ENCODE data around the gene PAPPA. TPM values are rescaled to one million over a fixed set of nuclear protein-coding genes. Genes with fewer than 3 reads are reported as not detected.

The PAPPA gene
- total RNA-seq, 1 donor from 2014 or later, result 172 TPM

DNA sequence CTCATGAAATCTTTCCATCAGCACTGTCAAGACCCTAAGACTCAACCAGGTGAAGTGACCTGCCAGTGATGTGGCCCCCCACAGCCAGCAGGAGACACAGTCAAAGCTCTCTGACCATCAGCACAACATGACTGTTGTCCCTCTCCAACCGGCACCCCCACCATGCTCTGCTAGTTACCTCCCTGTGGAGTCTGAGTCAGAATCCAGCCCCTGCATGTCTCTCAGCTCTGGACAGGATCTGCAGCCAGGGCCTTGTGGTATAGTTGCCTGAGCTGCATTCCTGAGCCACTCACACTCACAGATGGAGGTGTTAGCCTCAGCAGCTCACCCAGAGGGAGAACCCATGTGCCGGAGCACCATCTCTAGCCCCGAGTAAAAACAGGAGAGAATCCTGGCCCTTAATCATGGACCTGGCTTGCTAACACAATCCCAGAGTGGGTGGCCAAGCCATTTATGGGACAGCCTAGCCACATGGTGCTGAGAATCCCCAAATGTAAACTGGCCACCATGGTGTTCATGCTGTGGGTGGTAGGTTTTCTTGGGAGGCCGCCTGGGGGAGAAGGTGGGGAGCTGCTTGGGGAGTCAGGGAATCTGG is 237.8 kb downstream of the PAPPA start:
- TF ChIP-seq EZH2 (IDR thresholded peaks at IDR 0.05; ENCODE audit: insufficient read depth, low read length), result no peak
- TF ChIP-seq, protein P1, sequence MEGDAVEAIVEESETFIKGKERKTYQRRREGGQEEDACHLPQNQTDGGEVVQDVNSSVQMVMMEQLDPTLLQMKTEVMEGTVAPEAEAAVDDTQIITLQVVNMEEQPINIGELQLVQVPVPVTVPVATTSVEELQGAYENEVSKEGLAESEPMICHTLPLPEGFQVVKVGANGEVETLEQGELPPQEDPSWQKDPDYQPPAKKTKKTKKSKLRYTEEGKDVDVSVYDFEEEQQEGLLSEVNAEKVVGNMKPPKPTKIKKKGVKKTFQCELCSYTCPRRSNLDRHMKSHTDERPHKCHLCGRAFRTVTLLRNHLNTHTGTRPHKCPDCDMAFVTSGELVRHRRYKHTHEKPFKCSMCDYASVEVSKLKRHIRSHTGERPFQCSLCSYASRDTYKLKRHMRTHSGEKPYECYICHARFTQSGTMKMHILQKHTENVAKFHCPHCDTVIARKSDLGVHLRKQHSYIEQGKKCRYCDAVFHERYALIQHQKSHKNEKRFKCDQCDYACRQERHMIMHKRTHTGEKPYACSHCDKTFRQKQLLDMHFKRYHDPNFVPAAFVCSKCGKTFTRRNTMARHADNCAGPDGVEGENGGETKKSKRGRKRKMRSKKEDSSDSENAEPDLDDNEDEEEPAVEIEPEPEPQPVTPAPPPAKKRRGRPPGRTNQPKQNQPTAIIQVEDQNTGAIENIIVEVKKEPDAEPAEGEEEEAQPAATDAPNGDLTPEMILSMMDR (IDR thresholded peaks at IDR 0.05; ENCODE audit: insufficient read depth, low read depth, low read length), result no peak
- DNase-seq (ENCODE audit: low read depth) (peak; percentile 86), FAIRE-seq (peak; percentile 69)
- H3K79me2 ChIP-seq (ENCODE audit: insufficient read depth, low read length), result no peaks in the 10 kb centered on the region
- H3K9me3 Mint-ChIP-seq (ENCODE audit: unreplicated experiment), result peaks cover 3% of the 10 kb centered on the region
- H3K4me1 Mint-ChIP-seq (ENCODE audit: low read depth, unreplicated experiment), result peaks cover 25% of the 10 kb centered on the region
- no peak overlapping the region for H3K4me3 ChIP-seq (ENCODE audit: insufficient read depth, low read depth, low read length)
- H3K27ac Mint-ChIP-seq (ENCODE audit: unreplicated experiment), result peak overlapping the region; percentile 15
- no peak overlapping the region for H2AFZ ChIP-seq (ENCODE audit: low read depth, low read length)
- peaks cover 3% of the 10 kb centered on the region for H3K4me1 ChIP-seq (ENCODE audit: insufficient read depth, low read length)
- peaks cover 48% of the 10 kb centered on the region for H3K36me3 Mint-ChIP-seq (ENCODE audit: low read depth, unreplicated experiment)
- no peak overlapping the region for H3K4me3 Mint-ChIP-seq (ENCODE audit: unreplicated experiment)
- no peak overlapping the region for H3K9ac ChIP-seq (ENCODE audit: low read length)
- no peaks in the 10 kb centered on the region for H3K27me3 ChIP-seq (ENCODE audit: insufficient read depth, low read length)
- no peak overlapping the region for H3K27ac ChIP-seq (ENCODE audit: low read depth, low read length)
- H3K4me2 ChIP-seq (ENCODE audit: low read length), result peak overlapping the region; percentile 19
- no peaks in the 10 kb centered on the region for H3K9me3 ChIP-seq (ENCODE audit: insufficient read depth, low read depth, low read length)
- no peaks in the 10 kb centered on the region for H4K20me1 ChIP-seq (ENCODE audit: insufficient read depth, low read length)
- H3K36me3 ChIP-seq (ENCODE audit: insufficient read depth, low read length), result no peaks in the 10 kb centered on the region
- H3K27me3 Mint-ChIP-seq (ENCODE audit: low read depth, unreplicated experiment), result no peaks in the 10 kb centered on the region

DNA sequence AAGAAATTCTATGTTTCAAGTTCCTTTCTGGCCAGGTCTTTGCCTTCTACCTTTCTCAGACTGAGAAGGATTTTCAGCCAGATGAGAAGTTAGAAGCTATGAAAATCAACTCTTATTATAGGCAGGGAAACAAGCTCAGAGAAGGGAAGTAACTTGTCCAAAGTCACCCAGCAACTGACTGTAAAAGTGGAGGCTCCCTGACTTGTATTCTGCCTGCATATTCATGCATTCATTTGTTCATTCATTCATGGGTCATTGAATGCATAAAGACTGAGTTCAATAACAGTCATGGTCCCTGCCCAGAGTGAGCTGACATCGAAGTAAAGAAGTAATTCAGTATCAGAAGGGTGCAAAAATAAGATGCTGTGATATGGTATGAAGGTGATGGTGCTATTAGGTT is 239.6 kb downstream of the PAPPA start:
- peaks cover 3% of the 10 kb centered on the region for H3K4me1 ChIP-seq (ENCODE audit: insufficient read depth, low read length)
- H3K9ac ChIP-seq (ENCODE audit: low read length), result no peak overlapping the region
- peaks cover 3% of the 10 kb centered on the region for H3K9me3 Mint-ChIP-seq (ENCODE audit: unreplicated experiment)
- no peak overlapping the region for H3K4me3 ChIP-seq (ENCODE audit: insufficient read depth, low read depth, low read length)
- no peak for TF ChIP-seq EZH2 (IDR thresholded peaks at IDR 0.05; ENCODE audit: insufficient read depth, low read length)
- TF ChIP-seq, protein P1 (IDR thresholded peaks at IDR 0.05; ENCODE audit: insufficient read depth, low read depth, low read length), result no peak
- H3K27me3 ChIP-seq (ENCODE audit: insufficient read depth, low read length), result no peaks in the 10 kb centered on the region
- no peak overlapping the region for H2AFZ ChIP-seq (ENCODE audit: low read depth, low read length)
- no peak overlapping the region for H3K27ac Mint-ChIP-seq (ENCODE audit: unreplicated experiment)
- peaks cover 46% of the 10 kb centered on the region for H3K36me3 Mint-ChIP-seq (ENCODE audit: low read depth, unreplicated experiment)
- H3K27me3 Mint-ChIP-seq (ENCODE audit: low read depth, unreplicated experiment), result no peaks in the 10 kb centered on the region
- FAIRE-seq (no peak), DNase-seq (ENCODE audit: low read depth) (no peak)
- H3K27ac ChIP-seq (ENCODE audit: low read depth, low read length), result no peak overlapping the region
- no peak overlapping the region for H3K4me3 Mint-ChIP-seq (ENCODE audit: unreplicated experiment)
- H3K4me2 ChIP-seq (ENCODE audit: low read length), result no peak overlapping the region
- no peaks in the 10 kb centered on the region for H4K20me1 ChIP-seq (ENCODE audit: insufficient read depth, low read length)
- H3K4me1 Mint-ChIP-seq (ENCODE audit: low read depth, unreplicated experiment), result peaks cover 25% of the 10 kb centered on the region
- H3K79me2 ChIP-seq (ENCODE audit: insufficient read depth, low read length), result no peaks in the 10 kb centered on the region
- H3K36me3 ChIP-seq (ENCODE audit: insufficient read depth, low read length), result no peaks in the 10 kb centered on the region
- no peaks in the 10 kb centered on the region for H3K9me3 ChIP-seq (ENCODE audit: insufficient read depth, low read depth, low read length)

DNA sequence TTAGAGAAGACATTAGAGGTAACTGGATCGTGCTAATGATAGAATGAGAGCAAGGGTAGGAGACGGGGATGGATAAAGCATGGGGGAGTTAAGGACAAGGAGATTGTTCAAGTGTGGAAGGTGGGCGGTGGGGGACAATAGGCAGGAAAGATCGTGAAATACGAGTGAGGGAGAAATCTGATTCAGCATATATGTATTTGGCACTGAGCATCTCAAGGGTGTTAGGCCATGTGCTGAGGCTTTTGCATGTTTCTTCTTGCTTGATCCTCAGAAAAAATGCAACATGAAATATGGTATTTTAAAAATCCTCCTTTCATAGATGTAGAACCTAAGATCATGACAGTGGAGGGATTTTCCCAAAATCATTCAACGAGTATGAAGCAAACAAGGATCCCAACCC is 240.5 kb downstream of the PAPPA start:
- Mint-ChIP-seq H3K36me3 (ENCODE audit: low read depth, unreplicated experiment) (peaks cover 49% of the 10 kb centered on the region), H3K27me3 (ENCODE audit: low read depth, unreplicated experiment) (no peaks in the 10 kb centered on the region), H3K9me3 (ENCODE audit: unreplicated experiment) (peaks cover 3% of the 10 kb centered on the region), H3K4me1 (ENCODE audit: low read depth, unreplicated experiment) (peaks cover 22% of the 10 kb centered on the region), H3K4me3 (ENCODE audit: unreplicated experiment) (no peak overlapping the region), H3K27ac (ENCODE audit: unreplicated experiment) (no peak overlapping the region)
- Histone ChIP-seq H2AFZ (ENCODE audit: low read depth, low read length) (no peak overlapping the region), H3K79me2 (ENCODE audit: insufficient read depth, low read length) (no peaks in the 10 kb centered on the region), H3K4me1 (ENCODE audit: insufficient read depth, low read length) (peaks cover 3% of the 10 kb centered on the region), H3K27ac (ENCODE audit: low read depth, low read length) (no peak overlapping the region), H3K4me3 (ENCODE audit: insufficient read depth, low read depth, low read length) (no peak overlapping the region), H3K9me3 (ENCODE audit: insufficient read depth, low read depth, low read length) (no peaks in the 10 kb centered on the region), H3K9ac (ENCODE audit: low read length) (no peak overlapping the region), H3K36me3 (ENCODE audit: insufficient read depth, low read length) (no peaks in the 10 kb centered on the region), H3K4me2 (ENCODE audit: low read length) (no peak overlapping the region), H3K27me3 (ENCODE audit: insufficient read depth, low read length) (no peaks in the 10 kb centered on the region), H4K20me1 (ENCODE audit: insufficient read depth, low read length) (no peaks in the 10 kb centered on the region)
- TF ChIP-seq, protein P1 (IDR thresholded peaks at IDR 0.05; ENCODE audit: insufficient read depth, low read depth, low read length), result no peak
- no peak for TF ChIP-seq EZH2 (IDR thresholded peaks at IDR 0.05; ENCODE audit: insufficient read depth, low read length)
- FAIRE-seq (no peak), DNase-seq (ENCODE audit: low read depth) (no peak)
